GM23248 (cell line): Measurements from ENCODE around the gene KRT83. TPM values are rescaled to one million over a fixed set of nuclear protein-coding genes. Genes with fewer than 3 reads are reported as not detected.
A peak's percentile ranks its signal among the peaks of the same experiment; 100 is the strongest.

Experiments
- DNase-seq: peaks from one replicate; pipeline ENCODE4 v3.0.0-alpha.2; 2015
- H2AFZ ChIP-seq: fragments of 200-600 bp; sonication (generic); 2 replicates; pipeline ENCODE4 v1.6.1; 2016; ENCODE audit warnings: antibody characterized with exemption
- H3F3A ChIP-seq: fragments of 200-600 bp; sonication (generic); 2 replicates; pipeline ENCODE4 v1.6.1; 2016; ENCODE audit warnings: mild to moderate bottlenecking, antibody characterized with exemption, mixed run types; ENCODE audit not compliant: insufficient read depth
- H3K27ac ChIP-seq: fragments of 200-600 bp; sonication (generic); 2 replicates; pipeline ENCODE4 v1.5.1; 2016; ENCODE audit warnings: mild to moderate bottlenecking
- H3K27me3 ChIP-seq: fragments of 200-600 bp; sonication (generic); replicated peaks from 2 replicates; pipeline ENCODE4 v1.6.1; 2016; ENCODE audit warnings: mild to moderate bottlenecking; ENCODE audit not compliant: insufficient read depth
- H3K36me3 ChIP-seq: fragments of 200-600 bp; sonication (generic); 2 replicates; pipeline ENCODE4 v1.6.1; 2016; ENCODE audit warnings: low read depth, mild to moderate bottlenecking
- H3K4me1 ChIP-seq: fragments of 200-600 bp; sonication (generic); 2 replicates; pipeline ENCODE4 v1.6.1; 2016; ENCODE audit warnings: mild to moderate bottlenecking; ENCODE audit not compliant: insufficient read depth
- H3K4me2 ChIP-seq: fragments of 200-600 bp; sonication (generic); one replicate; pipeline ENCODE4 v1.6.1; 2016; ENCODE audit warnings: mild to moderate bottlenecking; ENCODE audit not compliant: unreplicated experiment
- H3K4me3 ChIP-seq: fragments of 200-600 bp; sonication (generic); 2 replicates; pipeline ENCODE4 v1.5.1; 2016; ENCODE audit warnings: mild to moderate bottlenecking
- H3K79me2 ChIP-seq: fragments of 200-600 bp; sonication (generic); 2 replicates; pipeline ENCODE4 v1.6.1; 2016; ENCODE audit warnings: mild to moderate bottlenecking; ENCODE audit not compliant: insufficient read depth
- H3K9ac ChIP-seq: fragments of 200-600 bp; sonication (generic); 2 replicates; pipeline ENCODE4 v1.6.1; 2016; ENCODE audit warnings: mild to moderate bottlenecking
- H3K9me2 ChIP-seq: fragments of 200-600 bp; sonication (generic); 2 replicates; pipeline ENCODE4 v1.6.1; 2016; ENCODE audit warnings: mixed run types, mild to moderate bottlenecking, moderate library complexity; ENCODE audit not compliant: insufficient read depth
- H3K9me3 ChIP-seq: fragments of 200-600 bp; sonication (generic); one replicate; pipeline ENCODE4 v1.6.1; 2017; ENCODE audit warnings: low read depth
- H4K20me1 ChIP-seq: fragments of 200-600 bp; sonication (generic); 2 replicates; pipeline ENCODE4 v1.6.0; 2016; ENCODE audit not compliant: insufficient read depth
- EZH2 ChIP-seq: fragments of 200-600 bp; sonication (generic); IDR thresholded peaks from 2 replicates; pipeline ENCODE4 v1.6.1; 2018; ENCODE audit warnings: antibody characterized with exemption, mild to moderate bottlenecking; ENCODE audit not compliant: insufficient read depth, poor library complexity, severe bottlenecking
- EZH2phosphoT487 ChIP-seq: fragments of 200-600 bp; sonication (generic); IDR thresholded peaks from 2 replicates; pipeline ENCODE4 v1.6.1; 2018; ENCODE audit warnings: antibody characterized with exemption, moderate library complexity, mild to moderate bottlenecking, low read depth; ENCODE audit not compliant: insufficient read depth
- WGBS, 2 experiments: methylation state at CpG; one replicate each; pipeline ENCODE4 v1.1.6; 2015 to 2017; ENCODE audit warnings: low lambda C conversion rate in 2 of 2, low coverage in 1 of 2; ENCODE audit errors: missing lambda C conversion rate in 2 of 2; 5-methylcytosine and 5-hydroxymethylcytosine counted together
- in situ Hi-C: fragments of 300-500 bp; cut with MboI; formaldehyde crosslinking; loops from 2 replicates; pipeline ENCODE4 v1.15.0; 2020
- polyA plus RNA-seq: library from polyadenylated mRNA; unstranded; fragments of >200 nt; fragmentation: Nextera tagmentation; extraction: Ambion mirVana; gene quantifications from 2 replicates; pipeline ENCODE4 v1.2.1, GENCODE V29; 2016
- total RNA-seq: library from RNA; depleted of rRNA; stranded (reverse); fragments of >200 nt; shearing (Covaris generic); gene quantifications from 2 replicates; pipeline ENCODE4 v1.2.3, GENCODE V29; 2014; rRNA removed

Gene KRT83
- not detected in 2 replicates for total RNA-seq
- not detected in 2 replicates for polyA plus RNA-seq

- Histone ChIP-seq H3F3A (no peaks in the 10 kb centered on the region), H3K27ac (no peak within 1 kb of the TSS), H3K4me2 (no peak within 1 kb of the TSS), H3K9me2 (no peaks in the 10 kb centered on the region), H2AFZ (no peak within 1 kb of the TSS), H3K9ac (no peak within 1 kb of the TSS), H4K20me1 (no peaks in the 10 kb centered on the region), H3K4me3 (no peak within 1 kb of the TSS), H3K36me3 (no peaks in the 10 kb centered on the region), H3K9me3 (no peaks in the 10 kb centered on the region), H3K4me1 (no peaks in the 10 kb centered on the region), H3K79me2 (no peaks in the 10 kb centered on the region), H3K27me3 (peaks cover 30% of the 10 kb centered on the region)
- in situ Hi-C loops, result no loop called here
- DNase-seq, result no peak
- TF ChIP-seq EZH2 (no peak), EZH2phosphoT487 (no peak)
- WGBS, 2 experiments, result 72 to 76% methylated on average over 35 of the region's 35 CpGs
These were observed at the start of gene KRT83 for GRCh38 chr12:52320784-52321400. Gene KRT83, minus strand, starts transcription at chr12:52321398. Its CDS starts 63 bp downstream, at chr12:52321335.

GRCh38 chr12:52369809-52370208 is 48.6 kb upstream of the KRT83 start:
- H4K20me1 ChIP-seq, result no peaks in the 10 kb centered on the region
- no peak overlapping the region for H3K27ac ChIP-seq
- in situ Hi-C loops, result no loop called here
- no peaks in the 10 kb centered on the region for H3K9me2 ChIP-seq
- no peak overlapping the region for H2AFZ ChIP-seq
- H3K27me3 ChIP-seq, result peaks cover 24% of the 10 kb centered on the region
- TF ChIP-seq EZH2phosphoT487 (no peak), EZH2 (no peak)
- H3K4me1 ChIP-seq, result 0 out of 2 replicates have a peak, but pooled peaks cover 2% of the 10 kb centered on the region
- no peaks in the 10 kb centered on the region for H3F3A ChIP-seq
- H3K9ac ChIP-seq, result no peak overlapping the region
- no peak overlapping the region for H3K4me2 ChIP-seq
- no peak for DNase-seq
- no peaks in the 10 kb centered on the region for H3K9me3 ChIP-seq
- H3K79me2 ChIP-seq, result no peaks in the 10 kb centered on the region
- WGBS, 2 experiments, result 59 to 81% methylated on average over 6 of the region's 6 CpGs
- H3K4me3 ChIP-seq, result no peak overlapping the region
- no peaks in the 10 kb centered on the region for H3K36me3 ChIP-seq

GRCh38 chr12:52369211-52369610 is 48.0 kb upstream of the KRT83 start:
- Histone ChIP-seq H3K27ac (no peak overlapping the region), H4K20me1 (no peaks in the 10 kb centered on the region), H3K4me3 (no peak overlapping the region), H3K27me3 (peaks cover 30% of the 10 kb centered on the region), H3K9me3 (no peaks in the 10 kb centered on the region), H3K4me2 (no peak overlapping the region), H3K4me1 (0 out of 2 replicates have a peak, but pooled peaks cover 2% of the 10 kb centered on the region), H2AFZ (no peak overlapping the region), H3K79me2 (no peaks in the 10 kb centered on the region), H3K36me3 (no peaks in the 10 kb centered on the region), H3F3A (no peaks in the 10 kb centered on the region), H3K9ac (no peak overlapping the region), H3K9me2 (no peaks in the 10 kb centered on the region)
- in situ Hi-C loops, result no loop called here
- TF ChIP-seq EZH2 (no peak), EZH2phosphoT487 (no peak)
- DNase-seq, result peak; percentile 10
- 30 to 50% methylated on average over 3 of the region's 3 CpGs for WGBS, 2 experiments

GRCh38 chr12:52368508-52368907 is 47.3 kb upstream of the KRT83 start:
- no peak for DNase-seq
- 66 to 73% methylated on average over 3 of the region's 3 CpGs for WGBS, 2 experiments
- in situ Hi-C loops, result no loop called here
- H3K9ac ChIP-seq, result no peak overlapping the region
- no peaks in the 10 kb centered on the region for H3K9me2 ChIP-seq
- H3K4me1 ChIP-seq, result 0 out of 2 replicates have a peak, but pooled peaks cover 2% of the 10 kb centered on the region
- no peak overlapping the region for H3K4me2 ChIP-seq
- no peaks in the 10 kb centered on the region for H3K36me3 ChIP-seq
- H2AFZ ChIP-seq, result no peak overlapping the region
- H3K79me2 ChIP-seq, result no peaks in the 10 kb centered on the region
- no peak for TF ChIP-seq EZH2phosphoT487
- TF ChIP-seq EZH2, result no peak
- H4K20me1 ChIP-seq, result no peaks in the 10 kb centered on the region
- peaks cover 37% of the 10 kb centered on the region for H3K27me3 ChIP-seq
- no peak overlapping the region for H3K27ac ChIP-seq
- H3K9me3 ChIP-seq, result no peaks in the 10 kb centered on the region
- H3K4me3 ChIP-seq, result no peak overlapping the region
- H3F3A ChIP-seq, result no peaks in the 10 kb centered on the region

DNA sequence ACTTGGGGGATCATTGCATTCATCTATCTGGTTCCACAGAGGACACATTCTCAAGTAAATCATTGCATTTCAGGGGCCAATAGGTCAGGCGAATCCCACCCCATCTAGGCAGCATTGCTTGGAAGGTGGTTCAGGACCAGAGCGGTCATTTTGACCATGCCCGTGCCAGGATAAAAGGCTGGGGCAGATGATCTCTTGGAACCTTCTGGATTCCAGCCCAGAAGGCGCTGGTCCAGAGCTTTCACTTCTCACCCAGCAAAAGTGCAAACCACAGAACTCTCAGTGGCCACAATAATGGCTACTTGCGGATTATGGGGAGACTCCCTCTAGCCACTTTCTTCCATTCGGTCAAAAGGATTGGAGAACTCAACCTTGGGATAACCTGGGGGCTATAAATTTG is 46.7 kb upstream of the KRT83 start:
- Histone ChIP-seq H3K4me3 (no peak overlapping the region), H3F3A (no peaks in the 10 kb centered on the region), H3K4me1 (0 out of 2 replicates have a peak, but pooled peaks cover 2% of the 10 kb centered on the region), H3K9ac (no peak overlapping the region), H4K20me1 (no peaks in the 10 kb centered on the region), H3K27ac (no peak overlapping the region), H2AFZ (no peak overlapping the region), H3K9me3 (no peaks in the 10 kb centered on the region), H3K36me3 (no peaks in the 10 kb centered on the region), H3K79me2 (no peaks in the 10 kb centered on the region), H3K27me3 (peaks cover 37% of the 10 kb centered on the region), H3K9me2 (no peaks in the 10 kb centered on the region), H3K4me2 (no peak overlapping the region)
- 59 to 76% methylated on average over 6 of the region's 6 CpGs for WGBS, 2 experiments
- DNase-seq, result no peak
- in situ Hi-C loops, result no loop called here
- TF ChIP-seq EZH2 (no peak), EZH2phosphoT487 (no peak)
